CD4-positive, alpha-beta memory T cell (primary cell): Measurements from ENCODE around the gene GCDH. TPM values are rescaled to one million over a fixed set of nuclear protein-coding genes. Genes with fewer than 3 reads are reported as not detected.
"Not testable (repeated sequence)": the region's sequence is repeated elsewhere in the genome, so short reads cannot be mapped to it uniquely, and the experiment has no call there.

Source experiments
- CTCF ChIA-PET: fragments of 350-600 bp; sonication (Branson Sonifier 250); formaldehyde crosslinking; loops from one replicate; lab custom pipeline; 2021; ENCODE audit warnings: inconsistent platforms; ENCODE audit not compliant: partially characterized antibody; lab: Charles Lee
- POLR2A ChIA-PET: fragments of 350-600 bp; sonication (Branson Sonifier 250); formaldehyde crosslinking; loops from one replicate; lab custom pipeline; 2021; ENCODE audit not compliant: partially characterized antibody; lab: Charles Lee
- DNase-seq, 5 donors: peaks; one replicate each; pipeline versions ENCODE4 v3.0.0 to v3.0.0-alpha.2; 2020 to 2022; ENCODE audit warnings: mixed read lengths in 1 of 5
- H3K27ac ChIP-seq: one replicate; pipeline ENCODE4 v1.7.0; 2013; ENCODE audit warnings: low read depth, low read length
- H3K27me3 ChIP-seq: 2 replicates; pipeline ENCODE4 v1.7.0; 2013; ENCODE audit warnings: mild to moderate bottlenecking, low read length, moderate library complexity; ENCODE audit not compliant: insufficient read depth
- H3K36me3 ChIP-seq: 2 replicates; pipeline ENCODE4 v1.7.0; 2013; ENCODE audit warnings: mild to moderate bottlenecking, low read length, moderate library complexity; ENCODE audit not compliant: insufficient read depth
- H3K4me1 ChIP-seq: 2 replicates; pipeline ENCODE4 v1.7.0; 2013; ENCODE audit warnings: mild to moderate bottlenecking, low read length, moderate library complexity; ENCODE audit not compliant: insufficient read depth
- H3K4me3 ChIP-seq, 2 donors: one replicate each; pipeline ENCODE4 v1.7.0; 2013; ENCODE audit warnings: low read length in 2 of 2, mild to moderate bottlenecking in 1 of 2
- H3K9me3 ChIP-seq, 2 donors: one replicate each; pipeline ENCODE4 v1.7.0; 2013; ENCODE audit warnings: low read length in 2 of 2, control low read depth in 1 of 2; ENCODE audit not compliant: control insufficient read depth in 1 of 2
- H3K27ac Mint-ChIP-seq, 7 donors: one replicate each; pipeline ENCODE4 v1.8.0; 2020 to 2021; ENCODE audit warnings: mixed read lengths in 7 of 7, mild to moderate bottlenecking in 6 of 7, inconsistent platforms in 3 of 7, moderate library complexity in 3 of 7
- H3K27me3 Mint-ChIP-seq, 2 donors: one replicate each; pipeline ENCODE4 v1.8.0; 2020 to 2021; ENCODE audit warnings: mixed read lengths in 2 of 2
- H3K36me3 Mint-ChIP-seq, 2 donors: one replicate each; pipeline ENCODE4 v1.8.0; 2020 to 2021; ENCODE audit warnings: mixed read lengths in 2 of 2, inconsistent platforms in 1 of 2, mild to moderate bottlenecking in 1 of 2
- H3K4me1 Mint-ChIP-seq, 4 donors: one replicate each; pipeline ENCODE4 v1.8.0; 2020 to 2021; ENCODE audit warnings: mixed read lengths in 4 of 4, mild to moderate bottlenecking in 1 of 4
- H3K4me3 Mint-ChIP-seq, 8 donors: one replicate each; pipeline ENCODE4 v1.8.0; 2020 to 2021; ENCODE audit warnings: mixed read lengths in 8 of 8, mild to moderate bottlenecking in 7 of 8, moderate library complexity in 6 of 8, inconsistent platforms in 3 of 8
- H3K9me3 Mint-ChIP-seq, 8 donors: one replicate each; pipeline ENCODE4 v1.8.0; 2020 to 2021; ENCODE audit warnings: mixed read lengths in 8 of 8, mild to moderate bottlenecking in 5 of 8, inconsistent platforms in 3 of 8, moderate library complexity in 1 of 8
- intact Hi-C: fragments of 100-400 bp; cut with micrococcal nuclease; formaldehyde crosslinking; loops from one replicate; pipeline ENCODE4 v1.15.1; 2023
- polyA plus RNA-seq, 2 donors: library from polyadenylated mRNA; unstranded; fragments of 300-500 nt; fragmentation: Illumina TruSeq; gene quantifications; one replicate each; pipeline ENCODE4 v1.2.3, GENCODE V29; 2021
- total RNA-seq, 2 experiments: library from RNA; stranded (reverse); gene quantifications; one replicate each; pipeline ENCODE4 v1.2.3, GENCODE V29; 2021

GCDH gene
- total and polyA plus RNA-seq, 4 experiments from 2014 or later = 16.5 to 66.1 (median 45.7) TPM

DNA sequence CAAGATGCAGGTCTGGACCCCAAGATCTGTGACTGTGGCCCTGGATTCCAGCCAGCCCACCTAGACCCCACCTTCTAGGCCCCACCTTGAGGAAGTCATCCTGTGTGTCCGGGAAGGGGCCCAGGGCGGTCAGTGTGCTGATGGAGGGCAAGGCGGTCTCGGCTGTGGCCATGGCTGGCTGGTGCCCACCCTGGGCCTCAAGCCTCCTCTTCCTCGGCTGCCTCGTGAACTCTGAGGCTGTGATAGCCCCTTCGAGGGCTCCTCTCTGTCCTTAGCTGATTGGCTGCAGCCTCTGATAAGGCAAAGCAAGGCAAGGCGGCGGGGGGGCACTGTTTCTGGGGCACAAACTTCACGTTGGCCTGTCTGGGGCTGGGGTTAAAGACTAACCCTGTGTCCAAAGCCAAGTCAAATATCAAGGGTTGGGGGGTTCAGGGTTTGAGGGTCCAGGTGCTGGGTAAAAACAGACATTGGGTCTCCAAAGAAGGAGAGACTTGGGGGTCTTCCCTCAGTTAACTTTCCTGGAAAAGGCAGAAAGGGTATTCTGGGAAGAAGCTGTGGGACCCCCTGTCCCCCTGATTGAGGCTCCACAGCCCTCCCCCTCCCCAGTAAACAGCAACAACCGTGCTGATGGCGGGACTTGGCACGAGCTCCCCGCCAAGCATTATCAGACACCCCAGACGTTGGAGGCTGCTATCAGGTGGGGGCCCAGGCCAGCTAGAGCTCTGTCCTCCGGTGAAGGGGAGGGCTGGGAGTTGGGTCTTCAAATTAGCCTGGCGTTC lies 3.8 kb upstream of the GCDH start, which contains the start of gene KLF1:
TSS of gene KLF1 (minus strand) at position 233 of the 779 bp plus-strand sequence. CDS start at position 172, 61 bp downstream.
- no peak for DNase-seq
- peaks cover 18 to 44% (median 30%) of the 10 kb centered on the region in 4 donors for H3K4me1 Mint-ChIP-seq
- peak within 1 kb of the TSS; percentile 19 to 81 (median 58) for H3K4me3 Mint-ChIP-seq
- H3K36me3 Mint-ChIP-seq = peaks cover 3 to 9% of the 10 kb centered on the region in 2 donors
- Histone ChIP-seq H3K4me1 (peaks cover 30% of the 10 kb centered on the region), H3K9me3 (no peaks in the 10 kb centered on the region), H3K27ac (no peak within 1 kb of the TSS), H3K36me3 (no peaks in the 10 kb centered on the region), H3K4me3 (no peak within 1 kb of the TSS), H3K27me3 (no peaks in the 10 kb centered on the region)
- H3K9me3 Mint-ChIP-seq = peaks cover 0 to 8% (median 0%) of the 10 kb centered on the region in 8 donors
- no peaks in the 10 kb centered on the region for H3K27me3 Mint-ChIP-seq
- intact Hi-C loops = loop anchor here (5.0 kb wide), 1 partner anchor 210 kb away; no protein-coding TSS in a partner anchor
- H3K27ac Mint-ChIP-seq = peak within 1 kb of the TSS in 4 of 7 donors; percentile 19 to 68 (median 55)
- CTCF ChIA-PET = interaction anchor here (1.3 to 9.0 kb wide), 4 partner anchors 11 to 78 kb away, joined by 3 to 166 read pairs (median 6); no protein-coding TSS in a partner anchor
- POLR2A ChIA-PET = interaction anchor here (1.0 kb wide), 1 partner anchor 27 kb away, joined by 4 read pairs; no protein-coding TSS in a partner anchor

DNA sequence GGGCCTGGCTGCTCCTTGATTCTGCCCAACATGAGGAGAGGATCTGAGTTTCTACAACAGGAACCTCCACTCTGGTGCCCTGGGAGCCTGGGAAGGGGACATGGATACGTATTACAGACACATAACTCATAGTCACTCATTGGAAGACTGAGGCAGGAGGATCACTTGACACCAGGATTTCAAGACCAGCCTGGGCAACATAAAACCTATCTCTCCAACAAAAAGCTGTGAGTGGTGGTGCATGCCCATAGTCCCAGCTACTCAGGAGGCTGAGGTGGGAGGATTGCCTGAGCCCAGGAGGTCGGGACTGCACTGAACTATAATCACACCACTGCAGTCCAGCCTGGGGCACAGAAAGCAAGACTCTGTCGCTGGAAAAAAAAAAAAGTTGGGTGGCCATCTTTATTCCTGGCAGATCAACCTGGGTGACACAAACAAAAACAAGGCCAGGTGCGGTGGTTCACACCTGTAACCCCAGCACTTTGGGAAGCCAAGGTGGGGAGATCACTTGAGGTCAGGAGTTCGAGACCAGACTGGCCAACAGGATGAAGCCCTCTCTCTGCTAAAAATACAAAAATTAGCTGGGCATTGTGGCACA lies 2.9 kb upstream of the GCDH start:
- peaks cover 3 to 9% of the 10 kb centered on the region in 2 donors for H3K36me3 Mint-ChIP-seq
- ChIA-PET POLR2A (interaction anchor here (4.3 kb wide), 1 partner anchor 46 kb away, joined by 41 read pairs; the partner anchor contains the start of gene FARSA), CTCF (interaction anchor here (0.7 to 9.0 kb wide), 5 partner anchors 12 to 973 kb away, joined by 3 to 166 read pairs (median 3); no protein-coding TSS in a partner anchor)
- H3K4me1 Mint-ChIP-seq = peaks cover 18 to 42% (median 31%) of the 10 kb centered on the region in 4 donors
- DNase-seq = no peak
- H3K4me3 ChIP-seq = no peak overlapping the region
- no peak overlapping the region for H3K27ac ChIP-seq
- no peak overlapping the region for H3K4me3 Mint-ChIP-seq
- H3K4me1 ChIP-seq = peaks cover 33% of the 10 kb centered on the region
- intact Hi-C loops = loop anchor here (5.0 kb wide), 1 partner anchor 209 kb away; no protein-coding TSS in a partner anchor
- H3K27me3 Mint-ChIP-seq = no peaks in the 10 kb centered on the region
- H3K9me3 ChIP-seq = no peaks in the 10 kb centered on the region
- H3K9me3 Mint-ChIP-seq = peaks cover 0 to 7% (median 0%) of the 10 kb centered on the region in 8 donors
- no peaks in the 10 kb centered on the region for H3K36me3 ChIP-seq
- peak overlapping the region in 2 of 7 donors; percentile 35 to 53 for H3K27ac Mint-ChIP-seq
- no peaks in the 10 kb centered on the region for H3K27me3 ChIP-seq

DNA sequence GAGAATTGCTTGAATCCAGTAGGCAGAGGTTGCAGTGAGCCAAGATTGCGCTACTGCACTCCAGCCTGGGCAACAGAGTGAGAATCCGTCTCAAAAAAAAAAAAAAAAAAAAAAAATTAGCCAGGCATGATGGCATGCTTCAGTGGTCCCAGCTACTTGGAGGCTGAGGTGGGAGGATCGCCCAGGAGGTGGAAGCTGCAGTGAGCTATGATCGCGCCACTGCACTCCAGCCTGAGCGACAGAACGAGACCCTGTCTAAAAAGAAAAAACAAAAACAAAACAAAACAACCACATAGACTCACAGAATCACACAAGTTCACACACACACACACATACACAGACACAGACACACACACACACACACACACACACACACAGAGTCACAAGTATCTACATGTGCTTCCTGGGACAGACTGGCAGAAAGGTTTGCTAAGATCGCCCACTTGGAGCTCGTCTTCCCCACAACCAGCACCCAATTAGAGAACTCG lies 617 bp upstream of the GCDH start:
- not testable (repeated sequence) for H3K9me3 Mint-ChIP-seq, DNase-seq, H3K27me3 Mint-ChIP-seq, H3K27me3 ChIP-seq, H3K9me3 ChIP-seq, H3K36me3 ChIP-seq
- POLR2A ChIA-PET = interaction anchor here (0.8 to 5.0 kb wide), 31 partner anchors 9 to 898 kb away, joined by 3 to 49 read pairs (median 4); partner anchors contain the start of genes CALR, DNASE2, FARSA and GADD45GIP1
- Mint-ChIP-seq H3K4me3 (peak overlapping the region; percentile 97 to 99 (median 99)), H3K36me3 (peaks cover 15 to 24% of the 10 kb centered on the region in 2 donors), H3K4me1 (peaks cover 14 to 38% (median 25%) of the 10 kb centered on the region in 4 donors), H3K27ac (peak overlapping the region; percentile 93 to 99 (median 97))
- H3K4me1 ChIP-seq = peaks cover 24% of the 10 kb centered on the region
- CTCF ChIA-PET = interaction anchor here (0.7 to 2.3 kb wide), 11 partner anchors 9 to 305 kb away, joined by 3 to 29 read pairs (median 4); partner anchors contain the start of genes DNASE2, FARSA and RNASEH2A
- H3K27ac ChIP-seq = peak overlapping the region; percentile 69
- H3K4me3 ChIP-seq = peak overlapping the region in 1 of 2 donors; percentile 84
- intact Hi-C loops = loop anchor here (1.0 kb wide), 2 partner anchors 9 to 29 kb away; partner anchors contain the start of genes DNASE2 and SYCE2

DNA sequence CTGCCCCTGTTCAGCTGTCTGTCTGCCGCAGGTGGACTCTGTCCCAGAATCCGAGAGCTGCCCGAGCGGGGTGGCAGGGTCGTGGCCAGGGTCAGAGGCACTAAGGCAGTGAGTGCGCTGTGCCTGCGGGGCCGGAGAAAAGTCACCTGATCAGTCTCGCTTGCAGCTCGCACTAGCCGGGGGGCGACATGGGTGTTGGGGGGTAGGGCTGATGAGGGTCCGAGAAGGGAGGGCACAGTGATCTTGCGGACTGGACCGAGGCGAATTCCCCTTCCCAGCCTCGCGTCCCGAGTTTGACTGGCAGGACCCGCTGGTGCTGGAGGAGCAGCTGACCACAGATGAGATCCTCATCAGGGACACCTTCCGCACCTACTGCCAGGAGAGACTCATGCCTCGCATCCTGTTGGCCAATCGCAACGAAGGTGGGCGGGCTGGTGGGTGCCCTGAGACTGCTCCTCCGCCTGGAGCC lies 627 bp downstream of the GCDH start:
- Histone ChIP-seq H3K36me3 (peaks cover 9% of the 10 kb centered on the region), H3K4me1 (peaks cover 19% of the 10 kb centered on the region), H3K27ac (peak overlapping the region; percentile 69), H3K9me3 (no peaks in the 10 kb centered on the region), H3K27me3 (no peaks in the 10 kb centered on the region), H3K4me3 (peak overlapping the region; percentile 84 to 88)
- Mint-ChIP-seq H3K4me1 (peaks cover 14 to 32% (median 23%) of the 10 kb centered on the region in 4 donors), H3K9me3 (peaks cover 0 to 4% (median 0%) of the 10 kb centered on the region in 8 donors), H3K27ac (peak overlapping the region; percentile 93 to 99 (median 97)), H3K4me3 (peak overlapping the region; percentile 97 to 99 (median 99)), H3K27me3 (no peaks in the 10 kb centered on the region), H3K36me3 (peaks cover 15 to 26% of the 10 kb centered on the region in 2 donors)
- DNase-seq = no peak
- ChIA-PET CTCF (interaction anchor here (1.1 to 2.3 kb wide), 7 partner anchors 10 to 304 kb away, joined by 3 to 29 read pairs (median 8); partner anchors contain the start of genes DNASE2 and FARSA), POLR2A (interaction anchor here (0.7 to 5.0 kb wide), 20 partner anchors 11 to 213 kb away, joined by 3 to 49 read pairs (median 5); partner anchors contain the start of genes CALR, DNASE2, FARSA and GADD45GIP1)
- intact Hi-C loops = loop anchor here (1.0 kb wide), 2 partner anchors 47 to 74 kb away; partner anchors contain the start of gene CALR

DNA sequence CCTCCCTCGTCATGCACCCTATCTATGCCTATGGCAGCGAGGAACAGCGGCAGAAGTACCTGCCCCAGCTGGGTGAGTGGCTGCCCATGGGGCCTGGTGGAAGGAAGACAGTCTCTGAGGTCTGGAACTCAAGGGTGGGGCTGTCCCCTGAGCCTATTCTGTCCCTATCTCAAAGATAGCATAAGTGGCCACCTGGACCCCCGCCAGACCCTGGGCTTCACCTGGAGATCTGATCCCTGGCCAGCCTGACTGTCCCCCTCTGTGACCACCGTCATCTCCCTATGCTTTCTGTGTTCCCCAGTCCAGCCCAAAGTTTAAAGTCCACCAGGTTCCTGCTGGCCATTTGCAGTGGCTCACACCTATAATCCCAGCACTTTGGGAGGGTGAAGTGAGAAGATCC lies 2.6 kb downstream of the GCDH start:
- no peak for DNase-seq
- no peaks in the 10 kb centered on the region for H3K27me3 Mint-ChIP-seq
- peak overlapping the region in 4 of 7 donors; percentile 18 to 68 (median 36) for H3K27ac Mint-ChIP-seq
- ChIA-PET POLR2A (interaction anchor here (5.0 kb wide), 1 partner anchor 20 kb away, joined by 49 read pairs; no protein-coding TSS in a partner anchor), CTCF (interaction anchor here (0.6 to 1.6 kb wide), 3 partner anchors 39 to 118 kb away, joined by 3 to 6 read pairs (median 5); no protein-coding TSS in a partner anchor)
- Histone ChIP-seq H3K9me3 (no peaks in the 10 kb centered on the region), H3K36me3 (peaks cover 26% of the 10 kb centered on the region), H3K4me1 (peaks cover 19% of the 10 kb centered on the region), H3K27me3 (no peaks in the 10 kb centered on the region), H3K27ac (no peak overlapping the region), H3K4me3 (no peak overlapping the region)
- H3K4me3 Mint-ChIP-seq = peak overlapping the region in 7 of 8 donors; percentile 40 to 98 (median 52)
- intact Hi-C loops = no loop called here
- peaks cover 0 to 4% (median 0%) of the 10 kb centered on the region in 8 donors for H3K9me3 Mint-ChIP-seq
- peaks cover 14 to 30% (median 22%) of the 10 kb centered on the region in 4 donors for H3K4me1 Mint-ChIP-seq
- peaks cover 15 to 34% of the 10 kb centered on the region in 2 donors for H3K36me3 Mint-ChIP-seq

DNA sequence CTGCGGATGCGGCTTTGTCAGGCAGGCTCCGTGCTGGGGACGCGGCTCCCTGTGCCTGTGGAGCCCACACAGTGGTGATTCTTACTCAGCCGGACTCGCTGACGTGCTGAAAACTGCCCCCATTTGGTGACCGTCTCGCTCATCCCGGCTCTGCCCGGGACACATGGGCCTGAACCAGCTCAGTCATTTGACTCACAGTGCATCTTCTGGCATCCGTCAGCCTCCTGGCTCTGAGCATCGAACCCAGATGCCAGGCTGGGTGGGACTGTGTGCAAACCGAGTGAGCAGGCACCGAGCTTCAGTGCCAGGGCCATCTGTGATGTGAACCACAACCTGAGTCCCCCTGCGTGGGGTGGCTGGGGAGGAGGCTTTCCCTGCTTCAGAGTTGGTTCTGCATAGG lies 5.5 kb downstream of the GCDH start:
- POLR2A ChIA-PET = interaction anchor here (0.9 kb wide), 2 partner anchors 12 to 15 kb away, joined by 3 to 4 read pairs; no protein-coding TSS in a partner anchor
- no peak overlapping the region for H3K27ac ChIP-seq
- no peak for DNase-seq
- no peaks in the 10 kb centered on the region for H3K9me3 ChIP-seq
- H3K4me3 Mint-ChIP-seq = no peak overlapping the region
- no peaks in the 10 kb centered on the region for H3K9me3 Mint-ChIP-seq
- H3K36me3 ChIP-seq = peaks cover 31% of the 10 kb centered on the region
- peaks cover 2 to 14% (median 8%) of the 10 kb centered on the region in 4 donors for H3K4me1 Mint-ChIP-seq
- no peak overlapping the region for H3K4me3 ChIP-seq
- peaks cover 10% of the 10 kb centered on the region for H3K4me1 ChIP-seq
- intact Hi-C loops = no loop called here
- no peak overlapping the region for H3K27ac Mint-ChIP-seq
- H3K27me3 ChIP-seq = no peaks in the 10 kb centered on the region
- CTCF ChIA-PET = interaction anchor here (1.0 to 1.3 kb wide), 2 partner anchors 11 to 69 kb away, joined by 3 read pairs; no protein-coding TSS in a partner anchor
- peaks cover 21 to 40% of the 10 kb centered on the region in 2 donors for H3K36me3 Mint-ChIP-seq
- H3K27me3 Mint-ChIP-seq = no peaks in the 10 kb centered on the region
